KOPT-K1 (cell line): ENCODE measurements around the gene NFIL3.

ENCODE experiments used
- H3K27ac ChIP-seq: fragments of 200-600 bp; sonication (generic); 2 replicates; pipeline ENCODE4 v1.5.1; 2016; ENCODE audit warnings: antibody characterized with exemption, mild to moderate bottlenecking, low read depth, low read length; ENCODE audit not compliant: poor library complexity, severe bottlenecking
- H3K36me3 ChIP-seq: fragments of 200-600 bp; sonication (generic); 2 replicates; pipeline ENCODE4 v1.5.1; 2017; ENCODE audit warnings: antibody characterized with exemption, mild to moderate bottlenecking, low read length, moderate library complexity; ENCODE audit not compliant: insufficient read depth
- H3K9me3 ChIP-seq: fragments of 200-600 bp; sonication (generic); 2 replicates; pipeline ENCODE4 v1.5.1; 2017; ENCODE audit warnings: antibody characterized with exemption, low read length, mild to moderate bottlenecking; ENCODE audit not compliant: insufficient read depth, poor library complexity, severe bottlenecking

Gene NFIL3

GRCh38 chr9:91415290-91415689 is 8.3 kb downstream of the NFIL3 start:
- H3K27ac ChIP-seq, result no peak overlapping the region

GRCh38 chr9:91412941-91413340 is 10.7 kb downstream of the NFIL3 start:
- Histone ChIP-seq H3K27ac (no peak overlapping the region), H3K36me3 (no peaks in the 10 kb centered on the region), H3K9me3 (no peaks in the 10 kb centered on the region)

More at GRCh38 chr9:91415290-91415689, 8.3 kb downstream of the NFIL3 start:
- no peaks in the 10 kb centered on the region for H3K36me3 ChIP-seq
- H3K9me3 ChIP-seq, result no peaks in the 10 kb centered on the region

- no peaks in the 10 kb centered on the region for H3K36me3 ChIP-seq
- no peaks in the 10 kb centered on the region for H3K9me3 ChIP-seq
- no peak overlapping the region for H3K27ac ChIP-seq
These were observed 12.4 kb downstream of the NFIL3 start for GRCh38 chr9:91411096-91411771.

GRCh38 chr9:91410161-91410560 is 13.5 kb downstream of the NFIL3 start:
- Histone ChIP-seq H3K9me3 (no peaks in the 10 kb centered on the region), H3K36me3 (no peaks in the 10 kb centered on the region), H3K27ac (no peak overlapping the region)

GRCh38 chr9:91408475-91408874 is 15.2 kb downstream of the NFIL3 start:
- no peaks in the 10 kb centered on the region for H3K36me3 ChIP-seq
- no peaks in the 10 kb centered on the region for H3K9me3 ChIP-seq
- no peak overlapping the region for H3K27ac ChIP-seq

- Histone ChIP-seq H3K36me3 (no peaks in the 10 kb centered on the region), H3K27ac (no peak overlapping the region), H3K9me3 (no peaks in the 10 kb centered on the region)
These were observed 15.9 kb downstream of the NFIL3 start for GRCh38 chr9:91407580-91408318.

GRCh38 chr9:91405343-91406077 is 18.1 kb downstream of the NFIL3 start:
- Histone ChIP-seq H3K9me3 (no peaks in the 10 kb centered on the region), H3K36me3 (no peaks in the 10 kb centered on the region), H3K27ac (no peak overlapping the region)

- Histone ChIP-seq H3K9me3 (no peaks in the 10 kb centered on the region), H3K27ac (no peak overlapping the region), H3K36me3 (no peaks in the 10 kb centered on the region)
These were observed 19.7 kb downstream of the NFIL3 start for GRCh38 chr9:91403665-91404543.

- Histone ChIP-seq H3K27ac (no peak overlapping the region), H3K9me3 (no peaks in the 10 kb centered on the region), H3K36me3 (no peaks in the 10 kb centered on the region)
These were observed 24.7 kb downstream of the NFIL3 start for GRCh38 chr9:91398926-91399325.

GRCh38 chr9:91395553-91396471 is 27.8 kb downstream of the NFIL3 start:
- H3K27ac ChIP-seq, result no peak overlapping the region
- no peaks in the 10 kb centered on the region for H3K9me3 ChIP-seq
- no peaks in the 10 kb centered on the region for H3K36me3 ChIP-seq

GRCh38 chr9:91395106-91395552 is 28.5 kb downstream of the NFIL3 start:
- no peaks in the 10 kb centered on the region for H3K36me3 ChIP-seq
- no peaks in the 10 kb centered on the region for H3K9me3 ChIP-seq
- H3K27ac ChIP-seq, result no peak overlapping the region

- Histone ChIP-seq H3K27ac (no peak overlapping the region), H3K9me3 (no peaks in the 10 kb centered on the region), H3K36me3 (no peaks in the 10 kb centered on the region)
These were observed 29.8 kb downstream of the NFIL3 start for GRCh38 chr9:91393826-91394225.

- Histone ChIP-seq H3K27ac (no peak overlapping the region), H3K9me3 (no peaks in the 10 kb centered on the region), H3K36me3 (no peaks in the 10 kb centered on the region)
These were observed 31.2 kb downstream of the NFIL3 start for GRCh38 chr9:91392435-91392834.

- H3K9me3 ChIP-seq, result no peaks in the 10 kb centered on the region
- H3K36me3 ChIP-seq, result no peaks in the 10 kb centered on the region
- H3K27ac ChIP-seq, result no peak overlapping the region
These were observed 31.8 kb downstream of the NFIL3 start for GRCh38 chr9:91391818-91392217.
